Neural progenitor cell (in vitro differentiated cells): ENCODE results near the gene ZNF654. TPM values are rescaled to one million over a fixed set of nuclear protein-coding genes. Genes with fewer than 3 reads are reported as not detected.

Source experiments
- DNase-seq: peaks from one replicate; pipeline ENCODE4 v3.0.0-alpha.2; 2016; ENCODE audit warnings: low spot score
- H2AFZ ChIP-seq: fragments of 200-600 bp; sonication (generic); replicated peaks from 2 replicates; pipeline ENCODE4 v1.6.1; 2016; ENCODE audit warnings: antibody characterized with exemption
- H3F3A ChIP-seq: fragments of 200-600 bp; sonication (generic); 2 replicates; pipeline ENCODE4 v1.6.1; 2016; ENCODE audit warnings: antibody characterized with exemption, low read depth
- H3K27ac ChIP-seq: fragments of 200-600 bp; sonication (generic); 2 replicates; pipeline ENCODE4 v1.5.1; 2016; ENCODE audit warnings: mild to moderate bottlenecking
- H3K27me3 ChIP-seq: fragments of 200-600 bp; sonication (generic); 2 replicates; pipeline ENCODE4 v1.6.1; 2016; ENCODE audit warnings: mild to moderate bottlenecking, moderate library complexity
- H3K36me3 ChIP-seq: fragments of 200-600 bp; sonication (generic); 2 replicates; pipeline ENCODE4 v1.5.1; 2016
- H3K4me1 ChIP-seq: fragments of 200-600 bp; sonication (generic); 2 replicates; pipeline ENCODE4 v1.6.1; 2016; ENCODE audit warnings: mixed run types
- H3K4me2 ChIP-seq: fragments of 200-600 bp; sonication (generic); 2 replicates; pipeline ENCODE4 v1.6.1; 2016
- H3K4me3 ChIP-seq: fragments of 200-600 bp; sonication (generic); 2 replicates; pipeline ENCODE4 v1.5.1; 2016
- H3K79me2 ChIP-seq: fragments of 200-600 bp; sonication (generic); 2 replicates; pipeline ENCODE4 v1.6.1; 2016; ENCODE audit warnings: low read depth
- H3K9ac ChIP-seq: fragments of 200-600 bp; sonication (generic); 2 replicates; pipeline ENCODE4 v1.6.1; 2016
- H3K9me3 ChIP-seq: fragments of 200-600 bp; sonication (generic); 2 replicates; pipeline ENCODE4 v1.5.1; 2016; ENCODE audit warnings: low read depth
- H4K20me1 ChIP-seq: fragments of 200-600 bp; sonication (generic); 2 replicates; pipeline ENCODE4 v1.6.1; 2016; ENCODE audit warnings: low read depth
- H3K27ac Mint-ChIP-seq: 3 replicates; pipeline ENCODE4 v1.8.0; 2021; ENCODE audit warnings: mixed read lengths
- H3K27me3 Mint-ChIP-seq: 2 replicates; pipeline ENCODE4 v1.8.0; 2022; ENCODE audit warnings: low read depth, mild to moderate bottlenecking, inconsistent platforms, moderate library complexity, mixed read lengths; ENCODE audit not compliant: insufficient read depth
- H3K36me3 Mint-ChIP-seq: 3 replicates; pipeline ENCODE4 v1.8.0; 2021; ENCODE audit warnings: mixed read lengths
- H3K4me1 Mint-ChIP-seq: 3 replicates; pipeline ENCODE4 v1.8.0; 2021; ENCODE audit warnings: mixed read lengths
- H3K4me3 Mint-ChIP-seq: 3 replicates; pipeline ENCODE4 v1.8.0; 2021; ENCODE audit warnings: mild to moderate bottlenecking, moderate library complexity, mixed read lengths
- H3K9me3 Mint-ChIP-seq: 3 replicates; pipeline ENCODE4 v1.8.0; 2020; ENCODE audit warnings: mixed read lengths
- EZH2 ChIP-seq: fragments of 200-600 bp; sonication (generic); IDR thresholded peaks from 2 replicates; pipeline ENCODE4 v1.6.1; 2017; ENCODE audit warnings: antibody characterized with exemption, mild to moderate bottlenecking, moderate library complexity
- EZH2phosphoT487 ChIP-seq: fragments of 200-600 bp; sonication (generic); IDR thresholded peaks from 2 replicates; pipeline ENCODE4 v1.6.1; 2017; ENCODE audit warnings: antibody characterized with exemption
- total RNA-seq: library from RNA; depleted of rRNA; stranded (reverse); fragments of >200 nt; gene quantifications from 2 replicates; pipeline ENCODE4 v1.2.3, GENCODE V29; 2015; ENCODE audit warnings: low replicate concordance
- TF ChIP-seq, protein P1 (sequence below): fragments of 200-600 bp; sonication (generic); IDR thresholded peaks from 2 replicates; pipeline ENCODE4 v1.5.1; 2017; ENCODE audit warnings: antibody characterized with exemption, mild to moderate bottlenecking

The ZNF654 gene
- total RNA-seq, 1 donor from 2014 or later: 18.9 TPM

DNA sequence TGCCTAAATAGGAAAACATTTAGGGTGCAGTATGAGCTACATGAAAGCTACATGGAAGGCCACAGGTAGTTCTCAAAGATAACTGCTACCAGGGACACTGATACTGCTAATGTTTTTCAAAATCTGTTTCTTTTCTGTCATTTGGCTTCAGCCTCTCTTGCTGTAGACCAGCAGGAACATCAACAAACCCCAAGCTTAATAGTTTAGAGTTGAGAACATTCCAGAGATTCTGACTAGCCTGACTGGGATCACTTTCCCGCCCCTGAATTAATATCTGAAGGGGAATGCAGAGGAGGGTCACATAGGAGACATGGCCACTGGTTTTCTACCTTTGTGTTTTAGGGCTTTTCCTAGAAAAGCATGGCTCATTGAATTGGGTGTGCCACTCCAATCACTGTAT is 73.8 kb downstream of the ZNF654 start:
- Histone ChIP-seq H2AFZ (no peak overlapping the region), H3K4me3 (no peak overlapping the region), H3K9ac (no peak overlapping the region), H3F3A (no peaks in the 10 kb centered on the region), H3K36me3 (peaks cover 2% of the 10 kb centered on the region), H3K79me2 (peaks cover 1% of the 10 kb centered on the region), H3K4me2 (no peak overlapping the region), H3K27me3 (no peaks in the 10 kb centered on the region), H4K20me1 (no peaks in the 10 kb centered on the region), H3K9me3 (no peaks in the 10 kb centered on the region), H3K4me1 (no peaks in the 10 kb centered on the region), H3K27ac (no peak overlapping the region)
- H3K27me3 Mint-ChIP-seq: no peaks in the 10 kb centered on the region
- no peak overlapping the region for H3K4me3 Mint-ChIP-seq
- H3K36me3 Mint-ChIP-seq: peaks cover 13% of the 10 kb centered on the region
- TF ChIP-seq EZH2phosphoT487 (no peak), EZH2 (no peak)
- TF ChIP-seq, protein P1, sequence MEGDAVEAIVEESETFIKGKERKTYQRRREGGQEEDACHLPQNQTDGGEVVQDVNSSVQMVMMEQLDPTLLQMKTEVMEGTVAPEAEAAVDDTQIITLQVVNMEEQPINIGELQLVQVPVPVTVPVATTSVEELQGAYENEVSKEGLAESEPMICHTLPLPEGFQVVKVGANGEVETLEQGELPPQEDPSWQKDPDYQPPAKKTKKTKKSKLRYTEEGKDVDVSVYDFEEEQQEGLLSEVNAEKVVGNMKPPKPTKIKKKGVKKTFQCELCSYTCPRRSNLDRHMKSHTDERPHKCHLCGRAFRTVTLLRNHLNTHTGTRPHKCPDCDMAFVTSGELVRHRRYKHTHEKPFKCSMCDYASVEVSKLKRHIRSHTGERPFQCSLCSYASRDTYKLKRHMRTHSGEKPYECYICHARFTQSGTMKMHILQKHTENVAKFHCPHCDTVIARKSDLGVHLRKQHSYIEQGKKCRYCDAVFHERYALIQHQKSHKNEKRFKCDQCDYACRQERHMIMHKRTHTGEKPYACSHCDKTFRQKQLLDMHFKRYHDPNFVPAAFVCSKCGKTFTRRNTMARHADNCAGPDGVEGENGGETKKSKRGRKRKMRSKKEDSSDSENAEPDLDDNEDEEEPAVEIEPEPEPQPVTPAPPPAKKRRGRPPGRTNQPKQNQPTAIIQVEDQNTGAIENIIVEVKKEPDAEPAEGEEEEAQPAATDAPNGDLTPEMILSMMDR: no peak
- no peaks in the 10 kb centered on the region for H3K9me3 Mint-ChIP-seq
- no peaks in the 10 kb centered on the region for H3K4me1 Mint-ChIP-seq
- DNase-seq: no peak
- no peak overlapping the region for H3K27ac Mint-ChIP-seq

DNA sequence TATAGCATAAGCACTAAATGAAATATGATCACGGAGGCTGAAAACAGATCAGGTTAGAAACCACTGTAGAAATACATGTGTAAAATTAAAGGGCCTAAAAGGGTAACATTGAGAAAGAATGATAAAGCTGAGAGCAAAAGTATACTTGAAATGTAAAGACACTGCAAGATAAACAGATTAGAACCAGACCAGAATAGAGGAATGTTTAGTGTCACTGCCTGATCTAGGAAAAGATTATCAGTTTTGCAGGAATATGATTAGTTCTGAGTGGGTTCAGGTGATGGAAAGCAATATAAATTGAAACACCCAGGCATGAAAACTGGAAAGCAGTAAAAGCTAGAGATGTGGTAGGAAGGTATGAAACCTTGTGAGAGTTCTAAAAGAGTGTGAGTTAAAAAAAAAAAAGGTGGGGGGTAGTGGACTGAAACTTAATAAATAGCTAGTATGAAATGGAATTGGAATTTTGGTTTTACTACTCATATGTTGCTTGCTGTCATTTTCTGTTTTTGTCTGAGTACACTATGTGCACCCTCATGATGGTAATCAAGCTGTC is 74.7 kb downstream of the ZNF654 start:
- Mint-ChIP-seq H3K4me3 (no peak overlapping the region), H3K9me3 (no peaks in the 10 kb centered on the region), H3K36me3 (peaks cover 13% of the 10 kb centered on the region), H3K27ac (no peak overlapping the region), H3K4me1 (no peaks in the 10 kb centered on the region), H3K27me3 (no peaks in the 10 kb centered on the region)
- TF ChIP-seq, protein P1: no peak
- no peak for TF ChIP-seq EZH2
- TF ChIP-seq EZH2phosphoT487: no peak
- Histone ChIP-seq H3F3A (no peaks in the 10 kb centered on the region), H3K27me3 (no peaks in the 10 kb centered on the region), H3K4me3 (no peak overlapping the region), H3K4me2 (no peak overlapping the region), H3K79me2 (no peaks in the 10 kb centered on the region), H2AFZ (no peak overlapping the region), H4K20me1 (no peaks in the 10 kb centered on the region), H3K9ac (no peak overlapping the region), H3K9me3 (no peaks in the 10 kb centered on the region), H3K4me1 (no peaks in the 10 kb centered on the region), H3K27ac (no peak overlapping the region), H3K36me3 (peaks cover 10% of the 10 kb centered on the region)
- DNase-seq: no peak

DNA sequence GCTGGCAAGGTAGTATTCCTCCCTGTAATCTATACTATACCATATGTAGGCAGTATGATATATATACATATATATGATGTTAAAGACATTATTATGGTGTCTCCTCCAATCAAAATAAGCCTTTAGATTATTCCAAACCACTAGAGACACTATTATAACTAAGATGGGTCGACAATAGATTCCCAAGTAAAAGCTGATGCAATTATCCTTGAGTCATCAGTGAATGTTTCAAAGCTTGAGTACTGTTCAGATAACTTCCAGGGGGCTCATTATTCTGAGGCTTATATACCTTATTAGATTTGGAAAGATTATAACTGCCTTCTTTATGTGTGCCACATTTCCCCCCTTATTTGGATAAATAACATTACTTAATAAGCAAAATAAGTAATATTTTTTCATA is 78.8 kb downstream of the ZNF654 start:
- no peaks in the 10 kb centered on the region for H3K4me1 ChIP-seq
- H3K4me2 ChIP-seq: no peak overlapping the region
- H3K4me3 Mint-ChIP-seq: no peak overlapping the region
- no peak overlapping the region for H3K27ac Mint-ChIP-seq
- DNase-seq: no peak
- no peaks in the 10 kb centered on the region for H3K9me3 ChIP-seq
- H3K27me3 Mint-ChIP-seq: no peaks in the 10 kb centered on the region
- TF ChIP-seq EZH2phosphoT487 (no peak), EZH2 (no peak)
- TF ChIP-seq, protein P1: no peak
- no peaks in the 10 kb centered on the region for H4K20me1 ChIP-seq
- no peaks in the 10 kb centered on the region for H3F3A ChIP-seq
- no peak overlapping the region for H3K27ac ChIP-seq
- H3K36me3 Mint-ChIP-seq: peaks cover 27% of the 10 kb centered on the region
- H3K4me1 Mint-ChIP-seq: peaks cover 4% of the 10 kb centered on the region
- no peaks in the 10 kb centered on the region for H3K9me3 Mint-ChIP-seq
- H3K79me2 ChIP-seq: peaks cover 1% of the 10 kb centered on the region
- H3K27me3 ChIP-seq: no peaks in the 10 kb centered on the region
- H3K9ac ChIP-seq: no peak overlapping the region
- no peak overlapping the region for H2AFZ ChIP-seq
- no peak overlapping the region for H3K4me3 ChIP-seq
- H3K36me3 ChIP-seq: peaks cover 12% of the 10 kb centered on the region
